ENCODE results near the gene FAM110D. TPM values are rescaled to one million over a fixed set of nuclear protein-coding genes. Genes with fewer than 3 reads are reported as not detected.

FAM110D gene
- polyA plus RNA-seq, 1 of the 3 experiments (the other 2 are of a cell fraction): 0.64 TPM

DNA sequence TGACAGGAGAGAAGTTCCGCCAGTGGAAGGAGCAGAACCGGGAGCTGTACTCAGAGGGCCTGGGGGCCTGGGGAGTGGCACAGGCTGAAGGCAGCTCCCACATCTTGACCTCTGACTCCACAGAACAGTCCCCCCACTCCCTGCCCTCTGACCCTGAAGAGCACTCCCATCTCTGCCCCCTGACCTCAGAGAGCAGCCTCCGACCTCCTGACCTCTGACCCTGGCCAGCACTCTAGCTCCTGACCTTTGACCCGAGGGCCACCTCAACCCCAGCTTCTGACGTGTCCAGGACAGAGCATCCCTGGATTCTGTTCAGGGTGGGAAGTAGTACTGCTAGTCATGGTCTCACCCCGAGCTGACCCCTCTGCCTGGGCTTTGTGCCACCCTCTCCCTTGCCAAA lies 30.5 kb downstream of the FAM110D start:
- H3K9me2 ChIP-seq: no peaks in the 10 kb centered on the region
- TF ChIP-seq, protein P1, sequence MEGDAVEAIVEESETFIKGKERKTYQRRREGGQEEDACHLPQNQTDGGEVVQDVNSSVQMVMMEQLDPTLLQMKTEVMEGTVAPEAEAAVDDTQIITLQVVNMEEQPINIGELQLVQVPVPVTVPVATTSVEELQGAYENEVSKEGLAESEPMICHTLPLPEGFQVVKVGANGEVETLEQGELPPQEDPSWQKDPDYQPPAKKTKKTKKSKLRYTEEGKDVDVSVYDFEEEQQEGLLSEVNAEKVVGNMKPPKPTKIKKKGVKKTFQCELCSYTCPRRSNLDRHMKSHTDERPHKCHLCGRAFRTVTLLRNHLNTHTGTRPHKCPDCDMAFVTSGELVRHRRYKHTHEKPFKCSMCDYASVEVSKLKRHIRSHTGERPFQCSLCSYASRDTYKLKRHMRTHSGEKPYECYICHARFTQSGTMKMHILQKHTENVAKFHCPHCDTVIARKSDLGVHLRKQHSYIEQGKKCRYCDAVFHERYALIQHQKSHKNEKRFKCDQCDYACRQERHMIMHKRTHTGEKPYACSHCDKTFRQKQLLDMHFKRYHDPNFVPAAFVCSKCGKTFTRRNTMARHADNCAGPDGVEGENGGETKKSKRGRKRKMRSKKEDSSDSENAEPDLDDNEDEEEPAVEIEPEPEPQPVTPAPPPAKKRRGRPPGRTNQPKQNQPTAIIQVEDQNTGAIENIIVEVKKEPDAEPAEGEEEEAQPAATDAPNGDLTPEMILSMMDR (IDR thresholded peaks at IDR 0.05): no peak
- no peak for TF ChIP-seq RFX5 (IDR thresholded peaks at IDR 0.05; ENCODE audit: low read length)
- TF ChIP-seq MEF2A (IDR thresholded peaks at IDR 0.05; ENCODE audit: borderline replicate concordance, low read depth): no peak
- TF ChIP-seq JUND (IDR thresholded peaks at IDR 0.05): no peak
- TF ChIP-seq RXRA (IDR thresholded peaks at IDR 0.05; ENCODE audit: borderline replicate concordance, low read depth): no peak
- no peak for TF ChIP-seq TCF12 (IDR thresholded peaks at IDR 0.05)
- no peak for TF ChIP-seq ELF1 (IDR thresholded peaks at IDR 0.05)
- no peak for TF ChIP-seq PBX3 (IDR thresholded peaks at IDR 0.05)
- no peak for TF ChIP-seq NRF1 (IDR thresholded peaks at IDR 0.05; ENCODE audit: low read depth, low read length)
- no peak for TF ChIP-seq EZH2phosphoT487 (IDR thresholded peaks at IDR 0.05; ENCODE audit: borderline replicate concordance, low read depth)
- TF ChIP-seq MXI1 (IDR thresholded peaks at IDR 0.05; ENCODE audit: low read depth, low read length): no peak
- TF ChIP-seq TAF1 (IDR thresholded peaks at IDR 0.05; ENCODE audit: borderline replicate concordance, low read depth, low read length): no peak
- no peak for TF ChIP-seq TEAD4 (IDR thresholded peaks at IDR 0.05; ENCODE audit: borderline replicate concordance, insufficient read depth)
- TF ChIP-seq EP300 (IDR thresholded peaks at IDR 0.05; ENCODE audit: borderline replicate concordance in 1 of 2, low read depth in 1 of 2, low read length in 1 of 2): no peak
- H4K20me1 ChIP-seq (ENCODE audit: insufficient read depth): no peaks in the 10 kb centered on the region
- no peak overlapping the region for H2AFZ ChIP-seq (ENCODE audit: low read depth)
- no peaks in the 10 kb centered on the region; the same call in 1 of the 2 replicates for H3K27me3 ChIP-seq (ENCODE audit: insufficient read depth)
- no peak overlapping the region for H3K9ac ChIP-seq
- H3K36me3 ChIP-seq (replicated peaks in 1 of 2; ENCODE audit: control insufficient read depth in 1 of 2, insufficient read depth in 2 of 2, low read length in 1 of 2): no peaks in the 10 kb centered on the region
- H3K4me3 ChIP-seq (ENCODE audit: low read depth in 2 of 2, low read length in 1 of 2): no peak overlapping the region
- H3K4me1 ChIP-seq (ENCODE audit: control insufficient read depth in 1 of 2, insufficient read depth in 2 of 2, low read depth in 1 of 2, low read length in 1 of 2): no peaks in the 10 kb centered on the region
- POLR2A ChIA-PET: no interaction called here
- CTCF ChIA-PET: interaction anchor here (0.9 to 1.9 kb wide), 5 partner anchors 13 to 26 kb away, joined by 3 to 4 read pairs (median 3); partner anchors contain the start of gene ZNF593
- no peak overlapping the region for H3K27ac ChIP-seq (ENCODE audit: low read depth in 2 of 2, low read length in 1 of 2)
- DNase-seq: no peak
- H3F3A ChIP-seq (replicated peaks; ENCODE audit: insufficient read depth): no peaks in the 10 kb centered on the region
- 83% methylated on average over 3 of the region's 6 CpGs for WGBS (ENCODE audit: low lambda C conversion rate)
- H3K9me3 ChIP-seq: no peaks in the 10 kb centered on the region
- H3K4me2 ChIP-seq: no peak overlapping the region
- H3K79me2 ChIP-seq (ENCODE audit: insufficient read depth): no peaks in the 10 kb centered on the region

DNA sequence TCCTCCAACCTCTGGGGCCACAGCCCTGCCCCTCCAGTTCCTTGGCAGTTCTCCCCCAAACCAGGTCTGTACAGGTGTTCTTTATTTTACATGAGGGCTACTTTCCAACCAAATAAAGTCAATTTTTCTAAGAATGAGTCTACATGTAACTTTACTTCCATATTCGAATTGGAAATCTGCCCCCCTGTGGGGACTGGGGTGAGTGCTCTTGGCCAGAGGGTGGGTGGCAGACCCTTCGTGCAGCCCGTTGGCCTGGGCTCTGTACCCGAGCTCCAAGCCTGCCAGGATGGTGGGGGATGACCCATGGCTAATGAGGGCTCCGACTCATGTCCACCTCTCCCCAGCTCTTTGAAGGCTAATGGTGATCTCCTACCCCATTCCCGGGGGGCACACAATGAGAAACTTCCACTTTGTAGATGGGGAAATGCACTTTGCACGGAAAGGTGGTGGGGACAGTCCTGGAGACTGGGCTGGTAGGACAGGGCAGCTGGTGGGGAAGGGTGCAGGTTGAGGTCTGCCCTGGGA lies 30.9 kb downstream of the FAM110D start:
- CTCF ChIA-PET: interaction anchor here (1.0 to 1.9 kb wide), 3 partner anchors 13 to 20 kb away, joined by 3 to 4 read pairs (median 4); partner anchors contain the start of gene ZNF593
- no peak overlapping the region for H3K27ac ChIP-seq (ENCODE audit: low read depth in 2 of 2, low read length in 1 of 2)
- DNase-seq: no peak
- H3K9me3 ChIP-seq: no peaks in the 10 kb centered on the region
- H3K36me3 ChIP-seq (replicated peaks in 1 of 2; ENCODE audit: control insufficient read depth in 1 of 2, insufficient read depth in 2 of 2, low read length in 1 of 2): no peaks in the 10 kb centered on the region
- H3K4me2 ChIP-seq: no peak overlapping the region
- TF ChIP-seq, protein P1 (IDR thresholded peaks at IDR 0.05): peak; percentile 7; the same call in 1 of the 2 replicates
- TF ChIP-seq SMC3 (IDR thresholded peaks at IDR 0.05; ENCODE audit: low read depth, low read length): no peak
- H3K9me2 ChIP-seq: no peaks in the 10 kb centered on the region
- no peaks in the 10 kb centered on the region for H3K4me1 ChIP-seq (ENCODE audit: control insufficient read depth in 1 of 2, insufficient read depth in 2 of 2, low read depth in 1 of 2, low read length in 1 of 2)
- WGBS (ENCODE audit: low lambda C conversion rate): 64% methylated on average over 5 of the region's 7 CpGs
- H3F3A ChIP-seq (replicated peaks; ENCODE audit: insufficient read depth): no peaks in the 10 kb centered on the region
- H3K4me3 ChIP-seq (ENCODE audit: low read depth in 2 of 2, low read length in 1 of 2): no peak overlapping the region
- POLR2A ChIA-PET: no interaction called here
- H3K27me3 ChIP-seq (ENCODE audit: insufficient read depth): no peaks in the 10 kb centered on the region; the same call in 1 of the 2 replicates
- no peaks in the 10 kb centered on the region for H4K20me1 ChIP-seq (ENCODE audit: insufficient read depth)
- no peaks in the 10 kb centered on the region for H3K79me2 ChIP-seq (ENCODE audit: insufficient read depth)
- no peak overlapping the region for H3K9ac ChIP-seq
- H2AFZ ChIP-seq (ENCODE audit: low read depth): no peak overlapping the region
